ENCODE data around the gene AURKB. TPM values are rescaled to one million over a fixed set of nuclear protein-coding genes. Genes with fewer than 3 reads are reported as not detected.

AURKB gene
- polyA plus RNA-seq, 1 donor (not counting 4 experiments of a cell fraction or from before 2014, with no cell fraction given) = 12.6 TPM

DNA sequence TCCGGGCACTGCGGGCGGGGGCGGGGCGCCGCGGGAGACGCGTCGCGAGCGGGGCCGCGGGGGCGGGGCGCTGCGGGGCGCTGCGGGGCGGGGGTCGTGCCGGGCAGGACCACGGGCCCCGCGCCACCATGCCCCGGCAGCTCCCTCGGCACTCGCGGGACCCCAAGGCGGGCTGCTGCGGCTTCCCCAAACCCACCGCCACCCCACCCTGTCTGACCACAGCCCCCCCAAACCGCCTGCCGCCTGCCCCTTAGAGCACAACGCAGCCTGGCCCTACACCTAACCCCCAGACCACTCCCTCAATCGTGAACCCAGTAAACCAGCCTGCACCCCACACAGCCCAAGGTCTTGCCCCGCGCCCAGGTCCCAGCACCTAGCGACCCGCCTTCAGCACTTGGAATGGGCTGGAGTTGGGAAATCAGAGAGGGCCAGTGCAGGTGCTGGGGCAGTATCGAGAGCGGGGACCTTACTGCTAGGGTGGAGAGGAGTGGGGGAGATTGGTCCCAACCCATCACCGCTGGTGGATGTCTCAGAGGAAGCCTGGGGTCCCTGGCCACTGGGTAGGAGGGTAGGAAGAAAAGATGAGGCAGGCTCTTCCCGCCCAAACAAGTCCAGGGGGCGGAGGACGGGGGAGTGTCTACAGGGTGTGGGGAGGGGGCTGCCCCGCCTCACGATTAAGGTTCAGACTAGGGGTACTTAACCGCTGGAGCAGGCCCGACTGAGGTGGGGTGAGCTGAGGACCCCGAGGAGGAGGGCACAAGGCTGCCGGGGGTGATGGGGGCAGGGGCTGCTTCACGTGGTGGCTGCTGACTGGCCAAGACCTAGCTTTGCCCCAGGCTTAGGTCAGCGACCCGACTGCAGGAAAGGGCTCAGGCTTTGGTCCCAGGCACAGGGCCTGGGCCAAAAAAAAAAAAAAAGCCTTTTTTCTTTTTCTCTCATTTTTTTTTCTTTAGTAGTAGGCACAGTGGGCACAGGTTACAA is 47.1 kb downstream of the AURKB start:
- peak overlapping the region; percentile 93 for H3K9ac ChIP-seq (ENCODE audit: control insufficient read depth, extremely low read depth, insufficient read depth, low read length)
- FAIRE-seq (no peak), DNase-seq (ENCODE audit: low read depth, low spot score) (no peak)
- H2AFZ ChIP-seq (ENCODE audit: control insufficient read depth, low read length) = peak overlapping the region; percentile 72
- TF ChIP-seq, protein P1, sequence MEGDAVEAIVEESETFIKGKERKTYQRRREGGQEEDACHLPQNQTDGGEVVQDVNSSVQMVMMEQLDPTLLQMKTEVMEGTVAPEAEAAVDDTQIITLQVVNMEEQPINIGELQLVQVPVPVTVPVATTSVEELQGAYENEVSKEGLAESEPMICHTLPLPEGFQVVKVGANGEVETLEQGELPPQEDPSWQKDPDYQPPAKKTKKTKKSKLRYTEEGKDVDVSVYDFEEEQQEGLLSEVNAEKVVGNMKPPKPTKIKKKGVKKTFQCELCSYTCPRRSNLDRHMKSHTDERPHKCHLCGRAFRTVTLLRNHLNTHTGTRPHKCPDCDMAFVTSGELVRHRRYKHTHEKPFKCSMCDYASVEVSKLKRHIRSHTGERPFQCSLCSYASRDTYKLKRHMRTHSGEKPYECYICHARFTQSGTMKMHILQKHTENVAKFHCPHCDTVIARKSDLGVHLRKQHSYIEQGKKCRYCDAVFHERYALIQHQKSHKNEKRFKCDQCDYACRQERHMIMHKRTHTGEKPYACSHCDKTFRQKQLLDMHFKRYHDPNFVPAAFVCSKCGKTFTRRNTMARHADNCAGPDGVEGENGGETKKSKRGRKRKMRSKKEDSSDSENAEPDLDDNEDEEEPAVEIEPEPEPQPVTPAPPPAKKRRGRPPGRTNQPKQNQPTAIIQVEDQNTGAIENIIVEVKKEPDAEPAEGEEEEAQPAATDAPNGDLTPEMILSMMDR (optimal IDR thresholded peaks at IDR 0.05 in 1 of 3, IDR thresholded peaks at IDR 0.05 in 1 of 3, conservative IDR thresholded peaks at IDR 0.05 in 1 of 3; ENCODE audit: extremely low read depth in 1 of 3, insufficient read depth in 2 of 3, low read length in 3 of 3) = no peak
- peak overlapping the region; percentile 58 for H3K27ac ChIP-seq (ENCODE audit: control insufficient read depth, insufficient read depth, low read length)
- peaks cover 39% of the 10 kb centered on the region for H3K4me1 ChIP-seq (ENCODE audit: control insufficient read depth, extremely low read depth, insufficient read depth, low read length)
- no peaks in the 10 kb centered on the region for H4K20me1 ChIP-seq (ENCODE audit: control insufficient read depth, extremely low read depth, insufficient read depth, low read length)
- dilution Hi-C loops (cut with MboI; ENCODE audit: extremely low pct_ligation_motif_present, low sequenced_read_pairs) = no loop called here
- no peaks in the 10 kb centered on the region for H3K27me3 ChIP-seq (ENCODE audit: control insufficient read depth, extremely low read depth, insufficient read depth, low read length)
- H3K79me2 ChIP-seq (ENCODE audit: control insufficient read depth, insufficient read depth, low read length) = peaks cover 18% of the 10 kb centered on the region
- H3K9me3 ChIP-seq (ENCODE audit: control insufficient read depth, low read depth, low read length) = no peaks in the 10 kb centered on the region
- H3K9me1 ChIP-seq (ENCODE audit: control insufficient read depth, extremely low read depth, insufficient read depth, low read length) = no peaks in the 10 kb centered on the region
- peaks cover 12 to 26% of the 10 kb centered on the region in 2 experiments for H3K36me3 ChIP-seq (ENCODE audit: control insufficient read depth in 2 of 2, extremely low read depth in 1 of 2, insufficient read depth in 2 of 2, low read length in 2 of 2)
- H3K4me2 ChIP-seq (ENCODE audit: control insufficient read depth, extremely low read depth, insufficient read depth, low read depth, low read length) = peak overlapping the region; percentile 62
- peak overlapping the region; percentile 54 to 99 (median 92) for H3K4me3 ChIP-seq (ENCODE audit: control insufficient read depth in 2 of 3, extremely low read depth in 1 of 3, insufficient read depth in 2 of 3, low read depth in 1 of 3, low read length in 3 of 3)

DNA sequence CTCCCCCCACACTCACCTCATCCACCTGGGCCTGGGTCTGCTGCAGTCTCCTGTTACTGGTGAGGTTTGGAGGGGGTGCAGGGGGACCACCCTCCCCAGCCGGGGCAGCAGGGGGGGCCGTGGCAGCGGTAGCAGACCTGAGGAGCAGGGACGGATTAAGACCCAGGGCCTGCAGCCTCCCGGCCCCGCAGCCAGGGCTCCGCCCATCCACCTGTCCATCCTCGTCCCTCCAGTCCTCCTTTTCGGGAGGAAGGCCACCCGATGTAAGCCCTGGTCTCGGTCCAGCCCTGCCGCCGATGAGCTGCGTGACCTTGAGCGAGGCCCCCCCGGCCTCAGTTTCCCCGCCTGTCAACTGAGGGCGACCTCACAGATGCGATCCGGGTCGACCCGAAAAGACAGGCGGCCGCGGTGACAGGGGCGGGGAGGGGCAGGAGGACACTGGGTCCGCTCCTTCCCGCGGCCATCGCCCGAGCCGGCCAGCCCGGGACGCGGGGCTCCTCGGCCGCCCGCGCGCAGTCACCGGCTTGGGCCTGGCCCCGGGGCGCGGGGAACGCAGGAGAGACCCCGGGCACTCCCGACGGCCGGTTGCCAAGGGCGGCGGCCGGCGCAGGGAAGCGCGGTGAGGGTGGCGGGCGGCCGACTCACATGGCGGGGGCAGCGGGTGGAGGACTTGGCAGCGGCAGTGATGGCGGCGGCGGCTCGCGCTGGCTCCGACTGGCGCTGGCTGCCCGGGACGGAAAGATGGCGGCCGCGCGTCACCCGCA is 48.0 kb downstream of the AURKB start, which contains the start of gene VAMP2:
TSS of gene VAMP2 (minus strand) at position 716 of the 764 bp plus-strand sequence. CDS start at position 647, 69 bp downstream.
- Histone ChIP-seq H3K4me2 (ENCODE audit: control insufficient read depth, extremely low read depth, insufficient read depth, low read depth, low read length) (peak within 1 kb of the TSS; percentile 96), H3K4me1 (ENCODE audit: control insufficient read depth, extremely low read depth, insufficient read depth, low read length) (peaks cover 39% of the 10 kb centered on the region), H3K27me3 (ENCODE audit: control insufficient read depth, extremely low read depth, insufficient read depth, low read length) (no peaks in the 10 kb centered on the region), H4K20me1 (ENCODE audit: control insufficient read depth, extremely low read depth, insufficient read depth, low read length) (no peaks in the 10 kb centered on the region), H3K9me1 (ENCODE audit: control insufficient read depth, extremely low read depth, insufficient read depth, low read length) (no peaks in the 10 kb centered on the region), H3K79me2 (ENCODE audit: control insufficient read depth, insufficient read depth, low read length) (peaks cover 18% of the 10 kb centered on the region), H3K9me3 (ENCODE audit: control insufficient read depth, low read depth, low read length) (no peaks in the 10 kb centered on the region), H3K27ac (ENCODE audit: control insufficient read depth, insufficient read depth, low read length) (peak within 1 kb of the TSS; percentile 76), H2AFZ (ENCODE audit: control insufficient read depth, low read length) (peak within 1 kb of the TSS; percentile 72), H3K4me3 (ENCODE audit: control insufficient read depth in 2 of 3, extremely low read depth in 1 of 3, insufficient read depth in 2 of 3, low read depth in 1 of 3, low read length in 3 of 3) (peak within 1 kb of the TSS; percentile 91 to 99 (median 92)), H3K9ac (ENCODE audit: control insufficient read depth, extremely low read depth, insufficient read depth, low read length) (peak within 1 kb of the TSS; percentile 93), H3K36me3 (ENCODE audit: control insufficient read depth in 2 of 2, extremely low read depth in 1 of 2, insufficient read depth in 2 of 2, low read length in 2 of 2) (peaks cover 12 to 26% of the 10 kb centered on the region in 2 experiments)
- TF ChIP-seq, protein P1 (optimal IDR thresholded peaks at IDR 0.05 in 1 of 3, IDR thresholded peaks at IDR 0.05 in 1 of 3, conservative IDR thresholded peaks at IDR 0.05 in 1 of 3; ENCODE audit: extremely low read depth in 1 of 3, insufficient read depth in 2 of 3, low read length in 3 of 3) = no peak
- TF ChIP-seq EZH2 (IDR thresholded peaks at IDR 0.05; ENCODE audit: low read length) = no peak
- DNase-seq (ENCODE audit: low read depth, low spot score) (no peak), FAIRE-seq (no peak)
- dilution Hi-C loops (cut with MboI; ENCODE audit: extremely low pct_ligation_motif_present, low sequenced_read_pairs) = no loop called here

Data from keratinocyte (primary cell).